Natural killer cell (primary cell): ENCODE results near the gene BBLN. TPM values are rescaled to one million over a fixed set of nuclear protein-coding genes. Genes with fewer than 3 reads are reported as not detected.

Source experiments
- ATAC-seq, 3 donors: fragments of 150-1000 bp in 2 of 3; fragments of 200-7000 bp in 1 of 3; cut with Tn5 transposase; 1 replicate in 1 of 3; 2 replicates in 2 of 3; pipeline ENCODE4 v1.10.0; 2021; ENCODE audit warnings: mild to moderate bottlenecking in 2 of 3, moderate library complexity in 2 of 3
- DNase-seq, 2 donors: peaks; one replicate each; pipeline versions ENCODE4 v3.0.0 to v3.0.0-alpha.2; 2013 to 2021; ENCODE audit warnings: mixed read lengths in 1 of 2
- H3K27ac ChIP-seq: one replicate; pipeline ENCODE4 v1.5.1; 2013; ENCODE audit warnings: mild to moderate bottlenecking, low read length
- H3K27me3 ChIP-seq: one replicate; pipeline ENCODE4 v1.6.1; 2013; ENCODE audit warnings: low read length; ENCODE audit not compliant: control insufficient read depth, insufficient read depth
- H3K36me3 ChIP-seq: one replicate; pipeline ENCODE4 v1.6.1; 2013; ENCODE audit warnings: low read length; ENCODE audit not compliant: control insufficient read depth, insufficient read depth
- H3K4me1 ChIP-seq: one replicate; pipeline ENCODE4 v1.6.1; 2013; ENCODE audit warnings: low read length; ENCODE audit not compliant: control insufficient read depth, insufficient read depth
- H3K4me3 ChIP-seq: one replicate; pipeline ENCODE4 v1.5.1; 2013; ENCODE audit warnings: low read length
- H3K9me3 ChIP-seq: one replicate; pipeline ENCODE4 v1.6.1; 2013; ENCODE audit warnings: low read length; ENCODE audit not compliant: control insufficient read depth, insufficient read depth
- H3K27ac Mint-ChIP-seq, 2 donors: one replicate each; pipeline ENCODE4 v1.8.0; 2022; ENCODE audit warnings: mild to moderate bottlenecking in 2 of 2, mixed read lengths in 2 of 2, moderate library complexity in 1 of 2
- H3K27me3 Mint-ChIP-seq, 2 donors: one replicate each; pipeline ENCODE4 v1.8.0; 2022; ENCODE audit warnings: low read depth in 2 of 2, mixed read lengths in 2 of 2
- H3K36me3 Mint-ChIP-seq: one replicate; pipeline ENCODE4 v1.8.0; 2022; ENCODE audit warnings: mixed read lengths
- H3K4me1 Mint-ChIP-seq, 2 donors: one replicate each; pipeline ENCODE4 v1.8.0; 2022; ENCODE audit warnings: mixed read lengths in 2 of 2
- H3K4me3 Mint-ChIP-seq: one replicate; pipeline ENCODE4 v1.8.0; 2022; ENCODE audit warnings: mild to moderate bottlenecking, moderate library complexity, mixed read lengths
- H3K9me3 Mint-ChIP-seq, 2 donors: one replicate each; pipeline ENCODE4 v1.8.0; 2022; ENCODE audit warnings: mixed read lengths in 2 of 2
- CTCF ChIP-seq: fragments of 200-600 bp; IDR thresholded peaks from one replicate; pipeline ENCODE4 v1.8.0; 2022; ENCODE audit warnings: antibody characterized with exemption
- WGBS: methylation state at CpG from one replicate; pipeline ENCODE4 v1.1.7; 2013; ENCODE audit warnings: missing lambda C conversion rate; ENCODE audit not compliant: insufficient coverage; 5-methylcytosine and 5-hydroxymethylcytosine counted together
- intact Hi-C: fragments of 100-400 bp; cut with micrococcal nuclease; formaldehyde crosslinking; loops from one replicate; pipeline ENCODE4 v1.14.2; 2022
- total RNA-seq, 4 donors: library from RNA; stranded (reverse); fragments of 120-200 nt in 1 of 4; gene quantifications; one replicate each; pipeline versions ENCODE4 v1.2.3 to v1.2.4, GENCODE V29; 2013 to 2022

Gene BBLN
- total RNA-seq, 3 donors from 2014 or later (not counting 1 experiment from before 2014, with no cell fraction given): 61.8 to 74.0 (median 69.3) TPM

- no peak for ATAC-seq
- intact Hi-C loops: no loop called here
Observed at GRCh38 chr9:128163523-128164306, 3.6 kb downstream of the BBLN start.

GRCh38 chr9:128164307-128164885, 4.3 kb downstream of the BBLN start:
- TF ChIP-seq CTCF: no peak
- H3K36me3 Mint-ChIP-seq: no peaks in the 10 kb centered on the region
- DNase-seq (no peak), ATAC-seq (no peak)
- H3K27me3 Mint-ChIP-seq: no peaks in the 10 kb centered on the region
- WGBS: 90% methylated on average over 14 of the region's 14 CpGs
- no peak overlapping the region for H3K27ac ChIP-seq
- H3K9me3 Mint-ChIP-seq: no peaks in the 10 kb centered on the region
- H3K9me3 ChIP-seq: no peaks in the 10 kb centered on the region
- peaks cover 43% of the 10 kb centered on the region for H3K36me3 ChIP-seq
- intact Hi-C loops: no loop called here
- H3K4me3 ChIP-seq: no peak overlapping the region
- H3K27me3 ChIP-seq: no peaks in the 10 kb centered on the region
- H3K27ac Mint-ChIP-seq: no peak overlapping the region
- peaks cover 12 to 23% of the 10 kb centered on the region in 2 donors for H3K4me1 Mint-ChIP-seq
- H3K4me1 ChIP-seq: peaks cover 15% of the 10 kb centered on the region
- H3K4me3 Mint-ChIP-seq: no peak overlapping the region

More at GRCh38 chr9:128163523-128164306, 3.6 kb downstream of the BBLN start:
- Mint-ChIP-seq H3K36me3 (no peaks in the 10 kb centered on the region), H3K4me3 (no peak overlapping the region), H3K9me3 (no peaks in the 10 kb centered on the region), H3K27ac (no peak overlapping the region), H3K27me3 (no peaks in the 10 kb centered on the region), H3K4me1 (peaks cover 15 to 23% of the 10 kb centered on the region in 2 donors)
- Histone ChIP-seq H3K27ac (no peak overlapping the region), H3K4me3 (no peak overlapping the region), H3K27me3 (no peaks in the 10 kb centered on the region), H3K36me3 (peaks cover 36% of the 10 kb centered on the region), H3K4me1 (peaks cover 19% of the 10 kb centered on the region), H3K9me3 (no peaks in the 10 kb centered on the region)
- DNase-seq: no peak
- TF ChIP-seq CTCF: no peak
- WGBS: 97% methylated on average over 10 of the region's 10 CpGs

- intact Hi-C loops: no loop called here
- ATAC-seq: no peak
- no peak for TF ChIP-seq CTCF
- Histone ChIP-seq H3K4me3 (no peak overlapping the region), H3K4me1 (peaks cover 2% of the 10 kb centered on the region), H3K9me3 (no peaks in the 10 kb centered on the region), H3K27me3 (no peaks in the 10 kb centered on the region), H3K36me3 (peaks cover 52% of the 10 kb centered on the region), H3K27ac (no peak overlapping the region)
- Mint-ChIP-seq H3K27me3 (no peaks in the 10 kb centered on the region), H3K27ac (no peak overlapping the region), H3K4me3 (no peak overlapping the region), H3K4me1 (peaks cover 11 to 17% of the 10 kb centered on the region in 2 donors), H3K9me3 (no peaks in the 10 kb centered on the region), H3K36me3 (no peaks in the 10 kb centered on the region)
- DNase-seq: no peak
- WGBS: 96% methylated on average over 17 of the region's 18 CpGs
Observed at GRCh38 chr9:128166169-128166568, 6.1 kb downstream of the BBLN start.
